ENCODE measurements around the gene ZNF689. TPM values are rescaled to one million over a fixed set of nuclear protein-coding genes. Genes with fewer than 3 reads are reported as not detected.
"Not testable (repeated sequence)": the region's sequence is repeated elsewhere in the genome, so short reads cannot be mapped to it uniquely, and the experiment has no call there.

Gene ZNF689
- total and polyA plus RNA-seq, 12 donors, result 2.7 to 7.4 (median 5.4) TPM

GRCh38 chr16:30600929-30601328 is 9.3 kb downstream of the ZNF689 start:
- no peak for TF ChIP-seq CTCF (IDR thresholded peaks at IDR 0.05)
- no peak for DNase-seq
- intact Hi-C loops (cut with DNase I), result loop anchor here in 2 of 10 donors (10.0 kb wide), 1 partner anchor 156 kb away; the partner anchor contains the start of gene SEPHS2 (in 2 of the 2)
- Histone ChIP-seq H3K4me1 (peaks cover 3 to 42% (median 18%) of the 10 kb centered on the region in 9 donors), H3K9me3 (peaks cover 0 to 7% (median 0%) of the 10 kb centered on the region in 11 donors), H3K36me3 (peaks cover 0 to 39% (median 25%) of the 10 kb centered on the region in 9 donors), H3K27me3 (no peaks in the 10 kb centered on the region), H3K4me3 (no peak overlapping the region), H3K27ac (no peak overlapping the region)
- no peak for ATAC-seq
- 95 to 99% methylated on average over 2 of the region's 2 CpGs for WGBS, 2 donors

- 84 to 94% methylated on average over 3 of the region's 3 CpGs for WGBS, 2 donors
- DNase-seq (no peak), ATAC-seq (no peak)
- H3K9me3 ChIP-seq, result peaks cover 0 to 7% (median 0%) of the 10 kb centered on the region in 11 donors
- no peak for TF ChIP-seq CTCF (IDR thresholded peaks at IDR 0.05)
- no peaks in the 10 kb centered on the region for H3K27me3 ChIP-seq
- peaks cover 3 to 35% (median 18%) of the 10 kb centered on the region in 9 donors for H3K4me1 ChIP-seq
- intact Hi-C loops (cut with DNase I), result loop anchor here in 2 of 10 donors (10.0 kb wide), 1 partner anchor 155 kb away; the partner anchor contains the start of gene SEPHS2 (in 2 of the 2)
- no peak overlapping the region for H3K27ac ChIP-seq
- H3K36me3 ChIP-seq, result peaks cover 0 to 32% (median 20%) of the 10 kb centered on the region in 9 donors
- H3K4me3 ChIP-seq, result no peak overlapping the region
These were observed 10.0 kb downstream of the ZNF689 start for GRCh38 chr16:30600215-30600614.

DNA sequence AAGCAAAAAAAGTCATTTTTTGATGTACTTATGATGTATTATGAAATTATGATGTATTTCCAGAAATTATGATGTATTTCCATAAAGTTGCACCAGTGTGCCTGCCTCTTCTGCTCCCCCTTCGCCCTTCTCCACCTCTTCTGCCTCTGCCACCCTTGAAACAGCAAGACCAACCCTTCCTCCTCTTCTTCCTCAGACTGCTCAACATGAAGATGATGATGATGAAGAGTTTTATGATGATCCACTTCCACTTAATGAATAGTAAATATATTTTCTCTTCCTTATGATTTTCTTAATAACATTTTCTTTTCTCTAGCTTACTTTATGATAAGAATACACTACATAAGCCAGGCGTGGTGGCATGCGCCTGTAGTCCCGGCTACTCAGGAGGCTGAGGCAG is 17.3 kb downstream of the ZNF689 start:
- 95 to 98% methylated on average over 4 of the region's 4 CpGs for WGBS, 2 donors
- DNase-seq (no peak), ATAC-seq (no peak)
- peaks cover 0 to 7% (median 0%) of the 10 kb centered on the region in 11 donors for H3K9me3 ChIP-seq
- H3K36me3 ChIP-seq, result peaks cover 0 to 4% (median 0%) of the 10 kb centered on the region in 9 donors
- H3K27me3 ChIP-seq, result no peaks in the 10 kb centered on the region
- no peak overlapping the region for H3K4me3 ChIP-seq
- no peak for TF ChIP-seq CTCF (IDR thresholded peaks at IDR 0.05)
- intact Hi-C loops (cut with DNase I), result no loop called here
- no peak overlapping the region for H3K27ac ChIP-seq
- no peaks in the 10 kb centered on the region for H3K4me1 ChIP-seq

GRCh38 chr16:30590869-30591268 is 19.3 kb downstream of the ZNF689 start:
- H3K27me3 ChIP-seq; H3K4me3 ChIP-seq; H3K36me3 ChIP-seq; intact Hi-C loops (cut with DNase I); H3K9me3 ChIP-seq; ATAC-seq; DNase-seq; H3K27ac ChIP-seq: not testable (repeated sequence)
- H3K4me1 ChIP-seq, result peaks cover 0 to 12% (median 5%) of the 10 kb centered on the region in 9 donors
- 98% methylated on average over 9 of the region's 9 CpGs for WGBS, 2 donors

DNA sequence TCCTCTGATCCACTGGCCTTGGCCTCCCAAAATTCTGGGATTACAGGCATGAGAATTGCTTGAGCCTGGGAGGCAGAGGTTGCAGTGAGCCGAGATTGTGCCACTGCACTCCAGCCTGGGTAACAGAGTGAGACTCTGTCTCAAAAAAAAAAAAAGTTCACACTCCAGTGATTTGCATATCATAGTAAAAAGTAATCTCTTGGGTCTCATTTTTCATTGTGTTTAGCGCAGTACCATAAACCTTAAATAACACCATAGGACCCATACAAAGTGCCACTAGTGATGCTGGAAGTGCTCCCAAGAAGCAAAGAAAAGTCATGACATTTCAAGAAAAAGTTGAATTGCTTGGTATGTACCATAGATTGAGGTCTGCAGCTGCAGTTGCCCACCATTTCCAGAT is 20.6 kb downstream of the ZNF689 start:
- not testable (repeated sequence) for ATAC-seq, H3K27me3 ChIP-seq, H3K9me3 ChIP-seq, DNase-seq, H3K36me3 ChIP-seq, H3K4me3 ChIP-seq, H3K27ac ChIP-seq
- 92 to 98% methylated on average over 2 of the region's 2 CpGs for whole genome bisulfite sequencing, 2 donors
- H3K4me1 ChIP-seq, result peaks cover 3 to 18% (median 11%) of the 10 kb centered on the region in 9 donors
- intact Hi-C loops (cut with DNase I), result loop anchor here in 6 of 10 donors (5.0 to 10.0 kb wide), 6 partner anchors 38 to 142 kb away; partner anchors contain the start of genes ZNF747 (in 3 of the 6) and SEPHS2 (in 1 of the 6)
